ENCODE data around the gene PUS3.

DNA sequence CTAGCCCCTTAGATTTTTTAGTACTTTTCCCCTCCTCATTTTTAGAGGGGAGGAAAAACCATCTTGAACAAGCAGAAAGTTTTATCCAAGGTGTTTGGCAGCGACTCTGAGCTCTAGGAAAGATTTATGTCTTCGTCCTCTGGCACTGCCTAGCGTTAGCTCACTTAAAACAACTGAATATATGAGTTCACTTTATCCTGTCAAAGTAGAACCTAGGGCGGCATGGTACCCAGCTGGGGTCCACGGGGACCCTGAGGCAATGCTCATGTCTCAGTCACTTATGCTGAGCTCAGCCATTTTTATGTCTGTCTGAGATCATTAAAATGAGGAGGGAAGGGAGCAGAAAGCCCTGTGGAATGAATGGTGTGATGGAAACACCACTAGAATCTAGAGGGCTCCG lies 28.7 kb upstream of the PUS3 start:
- TF ChIP-seq, protein P1, sequence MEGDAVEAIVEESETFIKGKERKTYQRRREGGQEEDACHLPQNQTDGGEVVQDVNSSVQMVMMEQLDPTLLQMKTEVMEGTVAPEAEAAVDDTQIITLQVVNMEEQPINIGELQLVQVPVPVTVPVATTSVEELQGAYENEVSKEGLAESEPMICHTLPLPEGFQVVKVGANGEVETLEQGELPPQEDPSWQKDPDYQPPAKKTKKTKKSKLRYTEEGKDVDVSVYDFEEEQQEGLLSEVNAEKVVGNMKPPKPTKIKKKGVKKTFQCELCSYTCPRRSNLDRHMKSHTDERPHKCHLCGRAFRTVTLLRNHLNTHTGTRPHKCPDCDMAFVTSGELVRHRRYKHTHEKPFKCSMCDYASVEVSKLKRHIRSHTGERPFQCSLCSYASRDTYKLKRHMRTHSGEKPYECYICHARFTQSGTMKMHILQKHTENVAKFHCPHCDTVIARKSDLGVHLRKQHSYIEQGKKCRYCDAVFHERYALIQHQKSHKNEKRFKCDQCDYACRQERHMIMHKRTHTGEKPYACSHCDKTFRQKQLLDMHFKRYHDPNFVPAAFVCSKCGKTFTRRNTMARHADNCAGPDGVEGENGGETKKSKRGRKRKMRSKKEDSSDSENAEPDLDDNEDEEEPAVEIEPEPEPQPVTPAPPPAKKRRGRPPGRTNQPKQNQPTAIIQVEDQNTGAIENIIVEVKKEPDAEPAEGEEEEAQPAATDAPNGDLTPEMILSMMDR (IDR thresholded peaks at IDR 0.05; ENCODE audit: insufficient read depth, low read depth, low read length): no peak
- no peak for TF ChIP-seq EZH2 (IDR thresholded peaks at IDR 0.05; ENCODE audit: insufficient read depth, low read length)

Data from astrocyte (in vitro differentiated cells and primary cell).